ENCODE results near the gene PRKCA.
"Not testable (repeated sequence)": the region's sequence is repeated elsewhere in the genome, so short reads cannot be mapped to it uniquely, and the experiment has no call there.

The PRKCA gene

GRCh38 chr17:66349521-66350254 lies 47.3 kb downstream of the PRKCA start:
- Histone ChIP-seq H3K27me3 (ENCODE audit: control insufficient read depth, insufficient read depth, low read length) (no peaks in the 10 kb centered on the region), H3K4me3 (ENCODE audit: low read length) (no peak overlapping the region), H3K4me1 (ENCODE audit: control insufficient read depth, insufficient read depth, low read length) (peaks cover 48% of the 10 kb centered on the region), H3K9me3 (ENCODE audit: control insufficient read depth, low read length) (no peaks in the 10 kb centered on the region), H3K36me3 (ENCODE audit: control insufficient read depth, insufficient read depth, low read length) (no peaks in the 10 kb centered on the region), H3K9ac (ENCODE audit: low read length) (no peak overlapping the region)

GRCh38 chr17:66350576-66350975 lies 48.2 kb downstream of the PRKCA start:
- not testable (repeated sequence) for H3K4me3 ChIP-seq (ENCODE audit: low read length); H3K27me3 ChIP-seq (ENCODE audit: control insufficient read depth, insufficient read depth, low read length); H3K9ac ChIP-seq (ENCODE audit: low read length)

GRCh38 chr17:66351033-66351432 lies 48.6 kb downstream of the PRKCA start:
- H3K27me3 ChIP-seq (ENCODE audit: control insufficient read depth, insufficient read depth, low read length): no peaks in the 10 kb centered on the region
- H3K4me3 ChIP-seq (ENCODE audit: low read length): no peak overlapping the region
- H3K36me3 ChIP-seq (ENCODE audit: control insufficient read depth, insufficient read depth, low read length): no peaks in the 10 kb centered on the region
- peak overlapping the region; percentile 9 for H3K9ac ChIP-seq (ENCODE audit: low read length)
- H3K9me3 ChIP-seq (ENCODE audit: control insufficient read depth, low read length): no peaks in the 10 kb centered on the region
- peaks cover 48% of the 10 kb centered on the region for H3K4me1 ChIP-seq (ENCODE audit: control insufficient read depth, insufficient read depth, low read length)

More at GRCh38 chr17:66350576-66350975, 48.2 kb downstream of the PRKCA start:
- peaks cover 48% of the 10 kb centered on the region for H3K4me1 ChIP-seq (ENCODE audit: control insufficient read depth, insufficient read depth, low read length)
- not testable (repeated sequence) for H3K9me3 ChIP-seq (ENCODE audit: control insufficient read depth, low read length); H3K36me3 ChIP-seq (ENCODE audit: control insufficient read depth, insufficient read depth, low read length)

GRCh38 chr17:66351701-66352100 lies 49.3 kb downstream of the PRKCA start:
- Histone ChIP-seq H3K4me3 (ENCODE audit: low read length) (no peak overlapping the region), H3K9ac (ENCODE audit: low read length) (no peak overlapping the region), H3K9me3 (ENCODE audit: control insufficient read depth, low read length) (no peaks in the 10 kb centered on the region), H3K36me3 (ENCODE audit: control insufficient read depth, insufficient read depth, low read length) (no peaks in the 10 kb centered on the region), H3K27me3 (ENCODE audit: control insufficient read depth, insufficient read depth, low read length) (no peaks in the 10 kb centered on the region), H3K4me1 (ENCODE audit: control insufficient read depth, insufficient read depth, low read length) (peaks cover 48% of the 10 kb centered on the region)

- peaks cover 37% of the 10 kb centered on the region for H3K4me1 ChIP-seq (ENCODE audit: control insufficient read depth, insufficient read depth, low read length)
- no peak overlapping the region for H3K9ac ChIP-seq (ENCODE audit: low read length)
- H3K9me3 ChIP-seq (ENCODE audit: control insufficient read depth, low read length): no peaks in the 10 kb centered on the region
- H3K27me3 ChIP-seq (ENCODE audit: control insufficient read depth, insufficient read depth, low read length): no peaks in the 10 kb centered on the region
- no peaks in the 10 kb centered on the region for H3K36me3 ChIP-seq (ENCODE audit: control insufficient read depth, insufficient read depth, low read length)
- no peak overlapping the region for H3K4me3 ChIP-seq (ENCODE audit: low read length)
Observed at GRCh38 chr17:66353937-66354401, 51.6 kb downstream of the PRKCA start.

- peaks cover 32% of the 10 kb centered on the region for H3K4me1 ChIP-seq (ENCODE audit: control insufficient read depth, insufficient read depth, low read length)
- no peaks in the 10 kb centered on the region for H3K36me3 ChIP-seq (ENCODE audit: control insufficient read depth, insufficient read depth, low read length)
- no peaks in the 10 kb centered on the region for H3K27me3 ChIP-seq (ENCODE audit: control insufficient read depth, insufficient read depth, low read length)
Observed at GRCh38 chr17:66354472-66354871, 52.1 kb downstream of the PRKCA start.

GRCh38 chr17:66354981-66355380 lies 52.6 kb downstream of the PRKCA start:
- Histone ChIP-seq H3K4me1 (ENCODE audit: control insufficient read depth, insufficient read depth, low read length) (peaks cover 26% of the 10 kb centered on the region), H3K9ac (ENCODE audit: low read length) (no peak overlapping the region), H3K9me3 (ENCODE audit: control insufficient read depth, low read length) (no peaks in the 10 kb centered on the region), H3K36me3 (ENCODE audit: control insufficient read depth, insufficient read depth, low read length) (no peaks in the 10 kb centered on the region), H3K4me3 (ENCODE audit: low read length) (no peak overlapping the region), H3K27me3 (ENCODE audit: control insufficient read depth, insufficient read depth, low read length) (no peaks in the 10 kb centered on the region)

More at GRCh38 chr17:66354472-66354871, 52.1 kb downstream of the PRKCA start:
- Histone ChIP-seq H3K9ac (ENCODE audit: low read length) (no peak overlapping the region), H3K4me3 (ENCODE audit: low read length) (no peak overlapping the region), H3K9me3 (ENCODE audit: control insufficient read depth, low read length) (no peaks in the 10 kb centered on the region)

GRCh38 chr17:66355510-66355909 lies 53.1 kb downstream of the PRKCA start:
- H3K4me3 ChIP-seq (ENCODE audit: low read length): no peak overlapping the region
- peaks cover 21% of the 10 kb centered on the region for H3K4me1 ChIP-seq (ENCODE audit: control insufficient read depth, insufficient read depth, low read length)
- H3K9ac ChIP-seq (ENCODE audit: low read length): no peak overlapping the region
- no peaks in the 10 kb centered on the region for H3K27me3 ChIP-seq (ENCODE audit: control insufficient read depth, insufficient read depth, low read length)
- H3K9me3 ChIP-seq (ENCODE audit: control insufficient read depth, low read length): no peaks in the 10 kb centered on the region
- H3K36me3 ChIP-seq (ENCODE audit: control insufficient read depth, insufficient read depth, low read length): no peaks in the 10 kb centered on the region

GRCh38 chr17:66357037-66357436 lies 54.6 kb downstream of the PRKCA start:
- Histone ChIP-seq H3K9ac (ENCODE audit: low read length) (no peak overlapping the region), H3K36me3 (ENCODE audit: control insufficient read depth, insufficient read depth, low read length) (no peaks in the 10 kb centered on the region), H3K27me3 (ENCODE audit: control insufficient read depth, insufficient read depth, low read length) (no peaks in the 10 kb centered on the region), H3K4me3 (ENCODE audit: low read length) (no peak overlapping the region), H3K9me3 (ENCODE audit: control insufficient read depth, low read length) (no peaks in the 10 kb centered on the region), H3K4me1 (ENCODE audit: control insufficient read depth, insufficient read depth, low read length) (peaks cover 6% of the 10 kb centered on the region)

GRCh38 chr17:66359351-66359750 lies 56.9 kb downstream of the PRKCA start:
- H3K9me3 ChIP-seq (ENCODE audit: control insufficient read depth, low read length): no peaks in the 10 kb centered on the region
- no peaks in the 10 kb centered on the region for H3K27me3 ChIP-seq (ENCODE audit: control insufficient read depth, insufficient read depth, low read length)
- H3K36me3 ChIP-seq (ENCODE audit: control insufficient read depth, insufficient read depth, low read length): no peaks in the 10 kb centered on the region
- no peaks in the 10 kb centered on the region for H3K4me1 ChIP-seq (ENCODE audit: control insufficient read depth, insufficient read depth, low read length)
- H3K4me3 ChIP-seq (ENCODE audit: low read length): no peak overlapping the region
- no peak overlapping the region for H3K9ac ChIP-seq (ENCODE audit: low read length)

GRCh38 chr17:66360961-66361565 lies 58.6 kb downstream of the PRKCA start:
- not testable (repeated sequence) for H3K36me3 ChIP-seq (ENCODE audit: control insufficient read depth, insufficient read depth, low read length); H3K27me3 ChIP-seq (ENCODE audit: control insufficient read depth, insufficient read depth, low read length); H3K9ac ChIP-seq (ENCODE audit: low read length); H3K4me3 ChIP-seq (ENCODE audit: low read length); H3K9me3 ChIP-seq (ENCODE audit: control insufficient read depth, low read length)
- H3K4me1 ChIP-seq (ENCODE audit: control insufficient read depth, insufficient read depth, low read length): peaks cover 12% of the 10 kb centered on the region

GRCh38 chr17:66364508-66364907 lies 62.1 kb downstream of the PRKCA start:
- Histone ChIP-seq H3K9me3 (ENCODE audit: control insufficient read depth, low read length) (no peaks in the 10 kb centered on the region), H3K36me3 (ENCODE audit: control insufficient read depth, insufficient read depth, low read length) (no peaks in the 10 kb centered on the region), H3K9ac (ENCODE audit: low read length) (no peak overlapping the region), H3K4me3 (ENCODE audit: low read length) (no peak overlapping the region), H3K27me3 (ENCODE audit: control insufficient read depth, insufficient read depth, low read length) (no peaks in the 10 kb centered on the region), H3K4me1 (ENCODE audit: control insufficient read depth, insufficient read depth, low read length) (peaks cover 20% of the 10 kb centered on the region)

All from mucosa of stomach (tissue), 1 donor.